Mesothelial cell of epicardium (in vitro differentiated cells): Measurements from ENCODE around the gene AMFR. TPM values are rescaled to one million over a fixed set of nuclear protein-coding genes. Genes with fewer than 3 reads are reported as not detected.

Source experiments
- DNase-seq, 2 experiments: peaks; one replicate each; pipeline ENCODE4 v3.0.0; 2021; ENCODE audit warnings: low spot score in 2 of 2; ENCODE audit not compliant: unreplicated experiment in 2 of 2
- H3K27ac Mint-ChIP-seq: 2 replicates; pipeline ENCODE4 v1.8.0; 2021; ENCODE audit warnings: mixed read lengths
- H3K27me3 Mint-ChIP-seq: 2 replicates; pipeline ENCODE4 v1.8.0; 2021; ENCODE audit warnings: low read depth, mixed read lengths
- H3K36me3 Mint-ChIP-seq: 2 replicates; pipeline ENCODE4 v1.8.0; 2021; ENCODE audit warnings: mixed read lengths
- H3K4me1 Mint-ChIP-seq: 2 replicates; pipeline ENCODE4 v1.8.0; 2021; ENCODE audit warnings: mixed read lengths
- H3K4me3 Mint-ChIP-seq: 2 replicates; pipeline ENCODE4 v1.8.0; 2021; ENCODE audit warnings: mild to moderate bottlenecking, moderate library complexity, mixed read lengths
- H3K9me3 Mint-ChIP-seq: 2 replicates; pipeline ENCODE4 v1.8.0; 2021; ENCODE audit warnings: mixed read lengths
- CTCF ChIP-seq: fragments of 200-600 bp; sonication (generic); IDR thresholded peaks from one replicate; pipeline ENCODE4 v1.5.0; 2021; ENCODE audit warnings: antibody characterized with exemption; ENCODE audit not compliant: unreplicated experiment
- total RNA-seq: library from RNA; stranded (reverse); gene quantifications from 3 replicates; pipeline ENCODE4 v1.2.1, GENCODE V29; 2021

AMFR gene
- total RNA-seq, 1 donor from 2014 or later: 60.0 TPM

GRCh38 chr16:56373003-56373402 lies 52.3 kb downstream of the AMFR start:
- Mint-ChIP-seq H3K4me3 (no peak overlapping the region), H3K9me3 (peaks cover 9% of the 10 kb centered on the region), H3K4me1 (peaks cover 18% of the 10 kb centered on the region), H3K36me3 (peaks cover 31% of the 10 kb centered on the region), H3K27me3 (no peaks in the 10 kb centered on the region), H3K27ac (no peak overlapping the region)
- TF ChIP-seq CTCF: no peak
- no peak for DNase-seq

- H3K27ac Mint-ChIP-seq: no peak overlapping the region
- no peak for DNase-seq
- no peak overlapping the region for H3K4me3 Mint-ChIP-seq
- no peak for TF ChIP-seq CTCF
- peaks cover 18% of the 10 kb centered on the region for H3K4me1 Mint-ChIP-seq
- peaks cover 29% of the 10 kb centered on the region for H3K36me3 Mint-ChIP-seq
- H3K27me3 Mint-ChIP-seq: no peaks in the 10 kb centered on the region
- no peaks in the 10 kb centered on the region for H3K9me3 Mint-ChIP-seq
These were observed 53.2 kb downstream of the AMFR start for GRCh38 chr16:56372013-56372634.

GRCh38 chr16:56371660-56371937 lies 53.7 kb downstream of the AMFR start:
- Mint-ChIP-seq H3K27ac (peak overlapping the region; percentile 77), H3K9me3 (no peaks in the 10 kb centered on the region)

GRCh38 chr16:56370875-56371659 lies 54.3 kb downstream of the AMFR start:
- Mint-ChIP-seq H3K4me3 (no peak overlapping the region), H3K27me3 (no peaks in the 10 kb centered on the region), H3K36me3 (peaks cover 31% of the 10 kb centered on the region), H3K9me3 (no peaks in the 10 kb centered on the region), H3K27ac (peak overlapping the region; percentile 77), H3K4me1 (peaks cover 18% of the 10 kb centered on the region)
- no peak for TF ChIP-seq CTCF
- no peak for DNase-seq

More at GRCh38 chr16:56371660-56371937, 53.7 kb downstream of the AMFR start:
- Mint-ChIP-seq H3K4me3 (no peak overlapping the region), H3K36me3 (peaks cover 31% of the 10 kb centered on the region), H3K4me1 (peaks cover 18% of the 10 kb centered on the region), H3K27me3 (no peaks in the 10 kb centered on the region)
- no peak for DNase-seq
- no peak for TF ChIP-seq CTCF

GRCh38 chr16:56370185-56370874 lies 55.0 kb downstream of the AMFR start:
- H3K9me3 Mint-ChIP-seq: no peaks in the 10 kb centered on the region
- no peak for DNase-seq
- H3K4me3 Mint-ChIP-seq: no peak overlapping the region
- H3K4me1 Mint-ChIP-seq: peaks cover 18% of the 10 kb centered on the region
- H3K27me3 Mint-ChIP-seq: no peaks in the 10 kb centered on the region
- TF ChIP-seq CTCF: no peak
- H3K27ac Mint-ChIP-seq: peak overlapping the region; percentile 41
- H3K36me3 Mint-ChIP-seq: peaks cover 29% of the 10 kb centered on the region
